Measurements from ENCODE around the gene KCNMB2.

The KCNMB2 gene

DNA sequence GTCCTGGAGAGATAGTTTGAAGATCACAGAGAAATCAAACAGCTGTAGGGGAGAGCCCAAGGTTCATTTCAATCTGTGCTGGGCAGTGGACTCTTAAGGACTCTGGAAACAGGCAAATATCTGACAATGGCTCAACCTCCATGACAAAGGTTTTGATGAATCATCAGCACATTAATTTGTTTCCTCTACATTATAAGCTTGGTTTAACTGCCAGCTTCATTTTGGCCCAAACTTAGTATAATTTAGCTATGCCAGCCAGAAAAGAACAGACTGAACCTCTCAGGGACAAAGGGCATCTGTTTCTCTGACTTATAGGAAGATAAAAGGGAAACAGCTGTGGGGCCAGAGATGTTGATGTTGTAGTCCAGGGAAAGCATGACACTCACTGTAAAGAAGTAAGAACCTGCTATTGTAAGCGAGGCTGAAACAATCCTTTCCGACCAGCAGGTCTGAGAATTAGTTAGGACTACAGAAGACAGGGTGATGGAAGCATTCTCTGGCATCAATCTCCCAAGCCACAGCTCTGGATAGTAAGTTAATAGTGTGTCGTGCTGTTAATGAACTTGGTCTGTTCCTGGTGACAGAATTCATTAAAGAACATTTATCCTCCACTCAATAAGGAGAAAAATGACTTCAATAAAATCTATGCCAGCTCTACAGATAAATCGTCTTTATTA, 110.1 kb downstream of the KCNMB2 start:
- H3K4me3 ChIP-seq (ENCODE audit: low read depth, low read length), result no peak overlapping the region
- TF ChIP-seq, protein P1, sequence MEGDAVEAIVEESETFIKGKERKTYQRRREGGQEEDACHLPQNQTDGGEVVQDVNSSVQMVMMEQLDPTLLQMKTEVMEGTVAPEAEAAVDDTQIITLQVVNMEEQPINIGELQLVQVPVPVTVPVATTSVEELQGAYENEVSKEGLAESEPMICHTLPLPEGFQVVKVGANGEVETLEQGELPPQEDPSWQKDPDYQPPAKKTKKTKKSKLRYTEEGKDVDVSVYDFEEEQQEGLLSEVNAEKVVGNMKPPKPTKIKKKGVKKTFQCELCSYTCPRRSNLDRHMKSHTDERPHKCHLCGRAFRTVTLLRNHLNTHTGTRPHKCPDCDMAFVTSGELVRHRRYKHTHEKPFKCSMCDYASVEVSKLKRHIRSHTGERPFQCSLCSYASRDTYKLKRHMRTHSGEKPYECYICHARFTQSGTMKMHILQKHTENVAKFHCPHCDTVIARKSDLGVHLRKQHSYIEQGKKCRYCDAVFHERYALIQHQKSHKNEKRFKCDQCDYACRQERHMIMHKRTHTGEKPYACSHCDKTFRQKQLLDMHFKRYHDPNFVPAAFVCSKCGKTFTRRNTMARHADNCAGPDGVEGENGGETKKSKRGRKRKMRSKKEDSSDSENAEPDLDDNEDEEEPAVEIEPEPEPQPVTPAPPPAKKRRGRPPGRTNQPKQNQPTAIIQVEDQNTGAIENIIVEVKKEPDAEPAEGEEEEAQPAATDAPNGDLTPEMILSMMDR (IDR thresholded peaks at IDR 0.05; ENCODE audit: low read depth, low read length), result no peak

DNA sequence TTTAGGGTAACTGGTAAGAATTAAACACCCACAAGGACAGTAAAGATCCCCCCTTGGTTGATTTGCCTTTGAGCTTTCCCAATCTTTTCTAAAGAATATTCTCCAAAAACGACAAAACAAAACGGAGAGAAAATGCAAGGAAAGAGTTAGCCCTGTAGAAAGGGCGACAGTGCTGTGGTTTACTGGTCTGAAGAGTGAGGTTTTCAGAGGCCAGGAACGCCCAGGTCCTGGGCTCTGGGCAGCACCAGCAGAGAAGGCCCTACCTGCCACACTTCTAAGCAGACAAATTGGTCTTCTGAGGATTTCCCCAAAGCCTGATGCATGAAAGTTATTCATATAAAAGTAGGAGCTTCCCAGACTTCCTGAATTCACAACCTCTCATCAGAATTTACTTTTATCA, 119.3 kb downstream of the KCNMB2 start:
- TF ChIP-seq, protein P1 (IDR thresholded peaks at IDR 0.05; ENCODE audit: low read depth, low read length), result no peak
- no peak overlapping the region for H3K4me3 ChIP-seq (ENCODE audit: low read depth, low read length)

DNA sequence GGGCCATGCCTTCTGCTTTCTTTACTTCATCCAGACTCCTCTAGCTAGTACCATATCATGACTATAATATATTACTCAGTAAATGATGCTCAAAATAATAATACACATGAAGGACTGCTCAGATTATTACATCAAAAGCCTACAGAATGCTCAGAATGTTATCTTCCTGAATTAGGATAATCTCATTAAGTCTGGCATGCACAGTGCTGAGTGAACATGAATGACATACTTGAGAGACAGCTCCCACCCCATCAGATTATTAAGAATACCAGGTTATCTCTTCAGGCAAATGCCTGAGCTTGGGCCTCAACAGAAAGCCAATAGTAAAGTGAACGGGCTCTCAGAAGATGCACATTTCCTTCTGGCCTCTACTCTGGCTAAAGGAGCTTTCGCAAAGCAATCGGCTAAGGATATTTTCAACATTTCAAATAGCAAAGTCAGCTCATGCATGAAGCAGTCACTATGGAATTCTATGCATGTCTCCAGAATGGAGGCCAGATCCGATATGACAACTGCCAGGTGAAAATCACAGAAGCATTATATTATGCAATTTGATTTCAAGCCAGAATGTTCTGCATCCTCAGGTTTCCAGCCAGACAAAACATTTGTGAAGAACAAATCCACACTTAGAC, 122.6 kb downstream of the KCNMB2 start:
- H3K4me3 ChIP-seq (ENCODE audit: low read depth, low read length), result no peak overlapping the region
- TF ChIP-seq, protein P1 (IDR thresholded peaks at IDR 0.05; ENCODE audit: low read depth, low read length), result no peak

DNA sequence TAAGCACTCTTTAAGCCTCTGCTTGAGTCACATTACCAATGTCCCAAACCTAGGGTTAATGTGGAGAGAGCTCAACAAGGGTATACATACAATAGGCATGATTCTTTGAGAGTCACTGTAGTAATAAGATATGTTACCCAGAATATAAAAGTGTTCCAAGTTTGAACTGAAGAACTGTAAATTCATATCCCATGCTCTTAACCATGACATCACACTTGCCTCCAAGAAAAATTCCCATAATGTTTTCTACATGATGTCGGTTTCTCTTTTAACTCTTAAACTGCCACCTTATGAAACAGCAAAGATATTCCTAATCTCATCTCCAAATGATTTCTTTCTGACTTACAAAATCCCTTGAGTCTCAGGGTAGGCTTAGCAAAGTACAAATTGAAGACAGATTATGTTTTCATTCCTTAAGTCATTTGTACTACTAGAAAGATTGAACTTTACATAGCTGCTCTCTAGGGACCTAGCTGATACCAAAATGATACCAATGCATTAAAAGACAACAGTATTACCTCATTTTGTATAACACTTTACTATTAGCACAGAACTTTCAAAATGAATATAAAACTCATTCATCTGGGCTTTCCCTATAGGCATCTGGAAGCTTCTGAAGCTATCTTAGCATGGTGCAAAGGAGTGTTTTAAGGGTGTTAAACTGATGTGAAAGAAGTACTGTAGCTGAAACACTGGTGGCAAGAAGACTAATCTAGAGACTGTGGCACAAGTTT, 127.1 kb downstream of the KCNMB2 start:
- TF ChIP-seq, protein P1 (IDR thresholded peaks at IDR 0.05; ENCODE audit: low read depth, low read length), result no peak
- H3K4me3 ChIP-seq (ENCODE audit: low read depth, low read length), result no peak overlapping the region

DNA sequence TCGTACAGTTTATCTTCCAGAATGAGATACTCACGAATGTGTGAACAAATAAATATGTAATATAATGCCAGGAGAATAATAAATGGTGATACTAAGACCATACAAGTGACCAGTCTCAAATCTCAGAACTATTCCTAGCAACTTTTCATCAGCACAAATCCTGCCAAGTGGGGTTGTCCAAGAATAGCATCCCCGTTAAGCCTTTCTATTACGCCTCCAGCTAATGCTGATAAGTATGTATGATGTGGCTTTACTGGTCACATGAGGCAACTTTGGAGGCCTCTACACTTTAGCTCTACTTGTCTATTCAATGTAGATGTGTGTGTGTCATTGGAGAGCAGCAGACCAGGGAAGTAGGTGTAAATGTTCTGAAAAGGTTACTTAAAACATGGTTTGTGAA, 129.5 kb downstream of the KCNMB2 start:
- no peak overlapping the region for H3K4me3 ChIP-seq (ENCODE audit: low read depth, low read length)
- TF ChIP-seq, protein P1 (IDR thresholded peaks at IDR 0.05; ENCODE audit: low read depth, low read length), result no peak

DNA sequence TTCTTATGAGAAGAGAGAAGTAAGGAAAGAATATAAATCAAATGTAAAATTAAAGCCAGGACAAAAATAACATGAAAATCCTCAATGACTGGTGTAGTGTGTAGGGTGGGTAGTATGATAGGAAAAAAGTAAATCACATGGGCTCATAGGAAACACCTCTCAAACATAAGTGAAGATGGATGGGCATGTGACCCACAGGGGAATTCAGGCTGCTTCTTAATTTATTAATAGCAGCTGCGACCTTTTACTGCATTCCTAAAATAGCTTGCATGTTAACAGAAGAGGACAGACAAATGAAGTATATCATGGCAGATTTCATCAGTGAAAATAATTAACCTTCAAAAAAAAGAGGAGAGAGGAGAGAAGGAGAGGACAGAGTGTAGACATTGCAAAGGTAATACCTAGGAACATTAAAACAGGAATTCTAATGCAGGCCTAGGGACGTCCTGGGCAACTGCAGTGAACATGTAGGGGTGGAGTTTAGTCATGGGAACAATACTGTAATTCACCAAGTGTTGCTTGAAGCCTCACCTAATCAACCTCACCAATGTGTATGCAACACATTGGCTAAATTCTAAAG, 132.9 kb downstream of the KCNMB2 start:
- TF ChIP-seq, protein P1 (IDR thresholded peaks at IDR 0.05; ENCODE audit: low read depth, low read length), result no peak
- H3K4me3 ChIP-seq (ENCODE audit: low read depth, low read length), result no peak overlapping the region
